H9 (cell line): ENCODE measurements around the gene HRC. TPM values are rescaled to one million over a fixed set of nuclear protein-coding genes. Genes with fewer than 3 reads are reported as not detected.

ENCODE experiments used
- DNase-seq: peaks from one replicate; pipeline ENCODE4 v3.0.0-alpha.2; 2017
- H2AFZ ChIP-seq: one replicate; pipeline ENCODE4 v1.6.1; 2013; ENCODE audit warnings: mild to moderate bottlenecking, low read length, control low read depth, moderate library complexity
- H2AK5ac ChIP-seq: 2 replicates; pipeline ENCODE4 v1.6.1; 2013; ENCODE audit warnings: low read length, control low read depth, mixed read lengths; ENCODE audit not compliant: insufficient read length
- H2BK120ac ChIP-seq: one replicate; pipeline ENCODE4 v1.6.1; 2013; ENCODE audit warnings: low read depth, mild to moderate bottlenecking, low read length, control low read depth, inconsistent platforms; ENCODE audit not compliant: poor library complexity, severe bottlenecking
- H2BK12ac ChIP-seq: 2 replicates; pipeline ENCODE4 v1.6.1; 2013; ENCODE audit warnings: low read length, control low read depth, mixed read lengths, low read depth; ENCODE audit not compliant: insufficient read length
- H2BK15ac ChIP-seq: 2 replicates; pipeline ENCODE4 v1.6.1; 2013; ENCODE audit warnings: low read depth, low read length, control low read depth
- H2BK20ac ChIP-seq: one replicate; pipeline ENCODE4 v1.6.1; 2013; ENCODE audit warnings: low read depth, mild to moderate bottlenecking, low read length, control low read depth, inconsistent platforms; ENCODE audit not compliant: poor library complexity, severe bottlenecking
- H2BK5ac ChIP-seq: 2 replicates; pipeline ENCODE4 v1.6.1; 2013; ENCODE audit warnings: low read length, control low read depth, mixed read lengths; ENCODE audit not compliant: insufficient read length
- H3K14ac ChIP-seq: 2 replicates; pipeline ENCODE4 v1.6.1; 2013; ENCODE audit warnings: low read length, control low read depth; ENCODE audit not compliant: insufficient read depth
- H3K18ac ChIP-seq: 2 replicates; pipeline ENCODE4 v1.6.1; 2013; ENCODE audit warnings: low read depth, mild to moderate bottlenecking, mixed read lengths, low read length, control low read depth; ENCODE audit not compliant: insufficient read length
- H3K23ac ChIP-seq: 2 replicates; pipeline ENCODE4 v1.6.1; 2013; ENCODE audit warnings: low read length, control low read depth, mixed read lengths, low read depth; ENCODE audit not compliant: insufficient read length
- H3K23me2 ChIP-seq: 2 replicates; pipeline ENCODE4 v1.6.1; 2013; ENCODE audit warnings: low read depth, mild to moderate bottlenecking, mixed read lengths, low read length, control low read depth; ENCODE audit not compliant: insufficient read length, poor library complexity, severe bottlenecking
- H3K27ac ChIP-seq: 2 replicates; pipeline ENCODE4 v1.5.1; 2013; ENCODE audit warnings: low read length, control low read depth, mixed read lengths, low read depth; ENCODE audit not compliant: insufficient read length
- H3K27me3 ChIP-seq: 2 replicates; pipeline ENCODE4 v1.6.1; 2013; ENCODE audit warnings: low read length, control low read depth, inconsistent platforms; ENCODE audit not compliant: insufficient read depth
- H3K4ac ChIP-seq: 2 replicates; pipeline ENCODE4 v1.6.1; 2013; ENCODE audit warnings: low read depth, mild to moderate bottlenecking, control low read depth, inconsistent platforms, low read length, moderate library complexity
- H3K4me1 ChIP-seq: 2 replicates; pipeline ENCODE4 v1.6.1; 2013; ENCODE audit warnings: low read length, control low read depth, inconsistent platforms; ENCODE audit not compliant: insufficient read depth
- H3K4me2 ChIP-seq: 2 replicates; pipeline ENCODE4 v1.6.1; 2013; ENCODE audit warnings: low read length, control low read depth, mixed read lengths; ENCODE audit not compliant: insufficient read length, insufficient read depth
- H3K56ac ChIP-seq: 2 replicates; pipeline ENCODE4 v1.6.1; 2013; ENCODE audit warnings: low read depth, mild to moderate bottlenecking, mixed read lengths, low read length, control low read depth; ENCODE audit not compliant: insufficient read length
- H3K79me1 ChIP-seq: 2 replicates; pipeline ENCODE4 v1.6.1; 2013; ENCODE audit warnings: low read depth, mild to moderate bottlenecking, moderate library complexity, low read length, control low read depth, inconsistent platforms; ENCODE audit not compliant: insufficient read depth, poor library complexity, severe bottlenecking
- H3K79me2 ChIP-seq: 2 replicates; pipeline ENCODE4 v1.6.1; 2013; ENCODE audit warnings: low read length, control low read depth, inconsistent platforms; ENCODE audit not compliant: insufficient read depth
- H3K9ac ChIP-seq: 2 replicates; pipeline ENCODE4 v1.6.1; 2013; ENCODE audit warnings: low read length, control low read depth, mixed read lengths; ENCODE audit not compliant: insufficient read length; ENCODE audit errors: extremely low read depth
- H3K9me3 ChIP-seq: one replicate; pipeline ENCODE4 v1.6.1; 2013; ENCODE audit warnings: low read depth, low read length, inconsistent platforms; ENCODE audit not compliant: control insufficient read depth
- H3T11ph ChIP-seq: one replicate; pipeline ENCODE4 v1.6.1; 2013; ENCODE audit warnings: mild to moderate bottlenecking, low read length, control low read depth, inconsistent platforms
- H4K20me1 ChIP-seq: one replicate; pipeline ENCODE4 v1.6.1; 2013; ENCODE audit not compliant: control insufficient read depth, insufficient read length, insufficient read depth
- H4K5ac ChIP-seq: 2 replicates; pipeline ENCODE4 v1.6.1; 2013; ENCODE audit warnings: low read depth, mild to moderate bottlenecking, mixed read lengths, low read length, control low read depth; ENCODE audit not compliant: insufficient read length
- H4K8ac ChIP-seq: replicated peaks from 2 replicates; pipeline ENCODE4 v1.6.1; 2013; ENCODE audit warnings: low read length, control low read depth, mixed read lengths, low read depth; ENCODE audit not compliant: insufficient read length
- H4K91ac ChIP-seq: 2 replicates; pipeline ENCODE4 v1.6.1; 2013; ENCODE audit warnings: low read depth, mild to moderate bottlenecking, moderate library complexity, mixed read lengths, low read length, control low read depth; ENCODE audit not compliant: insufficient read length
- H3K27ac Mint-ChIP-seq, 3 experiments: 2 replicates in 2 of 3; 3 replicates in 1 of 3; pipeline ENCODE4 v1.8.0; 2020 to 2021; ENCODE audit warnings: mixed read lengths in 3 of 3, mild to moderate bottlenecking in 1 of 3, moderate library complexity in 1 of 3
- H3K27me3 Mint-ChIP-seq: 2 replicates; pipeline ENCODE4 v1.8.0; 2021; ENCODE audit warnings: low read depth, mild to moderate bottlenecking, moderate library complexity, mixed read lengths
- H3K36me3 Mint-ChIP-seq, 3 experiments: 2 replicates in 2 of 3; 3 replicates in 1 of 3; pipeline ENCODE4 v1.8.0; 2020 to 2021; ENCODE audit warnings: low read depth in 3 of 3, mixed read lengths in 3 of 3; ENCODE audit not compliant: insufficient read depth in 1 of 3
- H3K4me1 Mint-ChIP-seq, 2 experiments: 2 replicates each; pipeline ENCODE4 v1.8.0; 2020; ENCODE audit warnings: mixed read lengths in 2 of 2
- H3K4me3 Mint-ChIP-seq, 2 experiments: 2 replicates in 1 of 2; 3 replicates in 1 of 2; pipeline ENCODE4 v1.8.0; 2020 to 2021; ENCODE audit warnings: mild to moderate bottlenecking in 2 of 2, mixed read lengths in 2 of 2, moderate library complexity in 1 of 2
- H3K9me3 Mint-ChIP-seq, 2 experiments: 2 replicates in 1 of 2; 3 replicates in 1 of 2; pipeline ENCODE4 v1.8.0; 2020; ENCODE audit warnings: mild to moderate bottlenecking in 2 of 2, mixed read lengths in 2 of 2, moderate library complexity in 1 of 2
- WGBS: extraction: QIAGEN DNeasy Blood & Tissue Kit; methylation state at CpG from one replicate; pipeline ENCODE4 v1.1.7; 2013; ENCODE audit warnings: missing lambda C conversion rate, low lambda C conversion rate, mixed read lengths; ENCODE audit not compliant: insufficient read length; ENCODE audit errors: extremely low coverage; 5-methylcytosine and 5-hydroxymethylcytosine counted together
- total RNA-seq: library from RNA; stranded (reverse); gene quantifications from 2 replicates; pipeline ENCODE4 v1.2.1, GENCODE V29; 2021
- TF ChIP-seq, protein P1 (sequence below): fragments of 200-600 bp; sonication (generic); conservative IDR thresholded peaks from 3 replicates; pipeline ENCODE4 v1.8.0; 2021; ENCODE audit warnings: antibody characterized with exemption, mild to moderate bottlenecking

The HRC gene
- total RNA-seq, 1 experiment from 2014 or later, result 1.8 TPM

DNA sequence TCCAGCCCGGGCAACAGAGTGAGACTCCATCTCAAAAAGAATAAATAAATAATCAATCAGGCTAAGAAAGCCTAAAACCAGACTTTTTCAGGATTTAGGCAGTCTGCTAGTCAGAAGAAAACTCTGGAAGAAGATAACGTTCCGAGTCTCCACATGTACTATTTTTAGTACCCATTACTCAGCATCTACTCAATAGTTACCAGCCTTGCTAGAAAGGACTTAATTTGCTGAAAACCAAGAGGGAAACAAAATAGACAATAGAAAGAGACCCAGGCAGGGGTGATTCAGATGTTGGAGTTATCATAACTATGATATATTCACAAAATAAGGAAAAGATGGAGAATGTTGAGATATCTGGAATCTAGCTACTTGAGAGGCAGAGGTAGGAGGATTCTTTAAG, 44.6 kb downstream of the HRC start:
- Histone ChIP-seq H3K9me3 (no peaks in the 10 kb centered on the region), H2BK120ac (no peak overlapping the region), H4K20me1 (no peaks in the 10 kb centered on the region), H3K14ac (no peak overlapping the region), H2BK12ac (no peak overlapping the region), H4K8ac (no peak overlapping the region), H3K27me3 (no peaks in the 10 kb centered on the region), H4K91ac (no peak overlapping the region), H3K18ac (no peak overlapping the region), H3K79me2 (no peaks in the 10 kb centered on the region), H2BK5ac (no peak overlapping the region), H2AK5ac (no peak overlapping the region), H2BK20ac (no peak overlapping the region), H3T11ph (no peak overlapping the region), H3K27ac (no peak overlapping the region), H3K23ac (no peak overlapping the region), H3K9ac (no peak overlapping the region), H3K4me2 (no peak overlapping the region), H3K79me1 (no peaks in the 10 kb centered on the region), H3K4me1 (no peaks in the 10 kb centered on the region), H2BK15ac (no peak overlapping the region), H2AFZ (no peak overlapping the region), H3K4ac (no peak overlapping the region), H3K23me2 (no peaks in the 10 kb centered on the region), H3K56ac (no peak overlapping the region), H4K5ac (no peak overlapping the region)
- H3K4me3 Mint-ChIP-seq, result no peak overlapping the region
- H3K4me1 Mint-ChIP-seq, result peaks cover 17 to 33% of the 10 kb centered on the region in 2 experiments
- H3K27me3 Mint-ChIP-seq, result peaks cover 6% of the 10 kb centered on the region
- no peak for DNase-seq
- TF ChIP-seq, protein P1, sequence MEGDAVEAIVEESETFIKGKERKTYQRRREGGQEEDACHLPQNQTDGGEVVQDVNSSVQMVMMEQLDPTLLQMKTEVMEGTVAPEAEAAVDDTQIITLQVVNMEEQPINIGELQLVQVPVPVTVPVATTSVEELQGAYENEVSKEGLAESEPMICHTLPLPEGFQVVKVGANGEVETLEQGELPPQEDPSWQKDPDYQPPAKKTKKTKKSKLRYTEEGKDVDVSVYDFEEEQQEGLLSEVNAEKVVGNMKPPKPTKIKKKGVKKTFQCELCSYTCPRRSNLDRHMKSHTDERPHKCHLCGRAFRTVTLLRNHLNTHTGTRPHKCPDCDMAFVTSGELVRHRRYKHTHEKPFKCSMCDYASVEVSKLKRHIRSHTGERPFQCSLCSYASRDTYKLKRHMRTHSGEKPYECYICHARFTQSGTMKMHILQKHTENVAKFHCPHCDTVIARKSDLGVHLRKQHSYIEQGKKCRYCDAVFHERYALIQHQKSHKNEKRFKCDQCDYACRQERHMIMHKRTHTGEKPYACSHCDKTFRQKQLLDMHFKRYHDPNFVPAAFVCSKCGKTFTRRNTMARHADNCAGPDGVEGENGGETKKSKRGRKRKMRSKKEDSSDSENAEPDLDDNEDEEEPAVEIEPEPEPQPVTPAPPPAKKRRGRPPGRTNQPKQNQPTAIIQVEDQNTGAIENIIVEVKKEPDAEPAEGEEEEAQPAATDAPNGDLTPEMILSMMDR, result no peak
- H3K27ac Mint-ChIP-seq, result peak overlapping the region in 1 of 3 experiments; percentile 75; a peak in 1 of 7 replicates
- no CpG with 5 or more reads among the region's 3 CpGs for WGBS
- H3K9me3 Mint-ChIP-seq, result peaks cover 0 to 2% of the 10 kb centered on the region in 2 experiments; a peak in 2 of 5 replicates
- H3K36me3 Mint-ChIP-seq, result peaks cover 25 to 37% (median 36%) of the 10 kb centered on the region in 3 experiments
